ENCODE results near the gene TRAT1.

Gene TRAT1

GRCh38 chr3:108899530-108899929 is 76.9 kb downstream of the TRAT1 start:
- Histone ChIP-seq H3K9me3 (no peaks in the 10 kb centered on the region), H3K36me3 (no peaks in the 10 kb centered on the region), H3K27me3 (no peaks in the 10 kb centered on the region), H3K27ac (no peak overlapping the region), H3K4me1 (ENCODE audit: control insufficient read depth in 1 of 2, insufficient read depth in 1 of 2, low read depth in 1 of 2, low read length in 1 of 2) (no peaks in the 10 kb centered on the region), H3K4me3 (ENCODE audit: low read depth in 1 of 2, low read length in 1 of 2) (no peak overlapping the region)
- TF ChIP-seq CTCF (IDR thresholded peaks at IDR 0.05): no peak

Data from neutrophil (primary cell).